H9 (cell line): ENCODE results near the gene ATAD5. TPM values are rescaled to one million over a fixed set of nuclear protein-coding genes. Genes with fewer than 3 reads are reported as not detected.

Experiments used
- DNase-seq: peaks from one replicate; pipeline ENCODE4 v3.0.0-alpha.2; 2017
- H2AFZ ChIP-seq: one replicate; pipeline ENCODE4 v1.6.1; 2013; ENCODE audit warnings: mild to moderate bottlenecking, low read length, control low read depth, moderate library complexity
- H2AK5ac ChIP-seq: 2 replicates; pipeline ENCODE4 v1.6.1; 2013; ENCODE audit warnings: low read length, control low read depth, mixed read lengths; ENCODE audit not compliant: insufficient read length
- H2BK120ac ChIP-seq: one replicate; pipeline ENCODE4 v1.6.1; 2013; ENCODE audit warnings: low read depth, mild to moderate bottlenecking, low read length, control low read depth, inconsistent platforms; ENCODE audit not compliant: poor library complexity, severe bottlenecking
- H2BK12ac ChIP-seq: 2 replicates; pipeline ENCODE4 v1.6.1; 2013; ENCODE audit warnings: low read length, control low read depth, mixed read lengths, low read depth; ENCODE audit not compliant: insufficient read length
- H2BK15ac ChIP-seq: 2 replicates; pipeline ENCODE4 v1.6.1; 2013; ENCODE audit warnings: low read depth, low read length, control low read depth
- H2BK20ac ChIP-seq: one replicate; pipeline ENCODE4 v1.6.1; 2013; ENCODE audit warnings: low read depth, mild to moderate bottlenecking, low read length, control low read depth, inconsistent platforms; ENCODE audit not compliant: poor library complexity, severe bottlenecking
- H2BK5ac ChIP-seq: 2 replicates; pipeline ENCODE4 v1.6.1; 2013; ENCODE audit warnings: low read length, control low read depth, mixed read lengths; ENCODE audit not compliant: insufficient read length
- H3K14ac ChIP-seq: 2 replicates; pipeline ENCODE4 v1.6.1; 2013; ENCODE audit warnings: low read length, control low read depth; ENCODE audit not compliant: insufficient read depth
- H3K18ac ChIP-seq: 2 replicates; pipeline ENCODE4 v1.6.1; 2013; ENCODE audit warnings: low read depth, mild to moderate bottlenecking, mixed read lengths, low read length, control low read depth; ENCODE audit not compliant: insufficient read length
- H3K23ac ChIP-seq: 2 replicates; pipeline ENCODE4 v1.6.1; 2013; ENCODE audit warnings: low read length, control low read depth, mixed read lengths, low read depth; ENCODE audit not compliant: insufficient read length
- H3K23me2 ChIP-seq: 2 replicates; pipeline ENCODE4 v1.6.1; 2013; ENCODE audit warnings: low read depth, mild to moderate bottlenecking, mixed read lengths, low read length, control low read depth; ENCODE audit not compliant: insufficient read length, poor library complexity, severe bottlenecking
- H3K27ac ChIP-seq: 2 replicates; pipeline ENCODE4 v1.5.1; 2013; ENCODE audit warnings: low read length, control low read depth, mixed read lengths, low read depth; ENCODE audit not compliant: insufficient read length
- H3K27me3 ChIP-seq: 2 replicates; pipeline ENCODE4 v1.6.1; 2013; ENCODE audit warnings: low read length, control low read depth, inconsistent platforms; ENCODE audit not compliant: insufficient read depth
- H3K4ac ChIP-seq: 2 replicates; pipeline ENCODE4 v1.6.1; 2013; ENCODE audit warnings: low read depth, mild to moderate bottlenecking, control low read depth, inconsistent platforms, low read length, moderate library complexity
- H3K4me1 ChIP-seq: 2 replicates; pipeline ENCODE4 v1.6.1; 2013; ENCODE audit warnings: low read length, control low read depth, inconsistent platforms; ENCODE audit not compliant: insufficient read depth
- H3K4me2 ChIP-seq: 2 replicates; pipeline ENCODE4 v1.6.1; 2013; ENCODE audit warnings: low read length, control low read depth, mixed read lengths; ENCODE audit not compliant: insufficient read length, insufficient read depth
- H3K56ac ChIP-seq: 2 replicates; pipeline ENCODE4 v1.6.1; 2013; ENCODE audit warnings: low read depth, mild to moderate bottlenecking, mixed read lengths, low read length, control low read depth; ENCODE audit not compliant: insufficient read length
- H3K79me1 ChIP-seq: 2 replicates; pipeline ENCODE4 v1.6.1; 2013; ENCODE audit warnings: low read depth, mild to moderate bottlenecking, moderate library complexity, low read length, control low read depth, inconsistent platforms; ENCODE audit not compliant: insufficient read depth, poor library complexity, severe bottlenecking
- H3K79me2 ChIP-seq: 2 replicates; pipeline ENCODE4 v1.6.1; 2013; ENCODE audit warnings: low read length, control low read depth, inconsistent platforms; ENCODE audit not compliant: insufficient read depth
- H3K9ac ChIP-seq: 2 replicates; pipeline ENCODE4 v1.6.1; 2013; ENCODE audit warnings: low read length, control low read depth, mixed read lengths; ENCODE audit not compliant: insufficient read length; ENCODE audit errors: extremely low read depth
- H3K9me3 ChIP-seq: one replicate; pipeline ENCODE4 v1.6.1; 2013; ENCODE audit warnings: low read depth, low read length, inconsistent platforms; ENCODE audit not compliant: control insufficient read depth
- H3T11ph ChIP-seq: one replicate; pipeline ENCODE4 v1.6.1; 2013; ENCODE audit warnings: mild to moderate bottlenecking, low read length, control low read depth, inconsistent platforms
- H4K20me1 ChIP-seq: one replicate; pipeline ENCODE4 v1.6.1; 2013; ENCODE audit not compliant: control insufficient read depth, insufficient read length, insufficient read depth
- H4K5ac ChIP-seq: 2 replicates; pipeline ENCODE4 v1.6.1; 2013; ENCODE audit warnings: low read depth, mild to moderate bottlenecking, mixed read lengths, low read length, control low read depth; ENCODE audit not compliant: insufficient read length
- H4K8ac ChIP-seq: replicated peaks from 2 replicates; pipeline ENCODE4 v1.6.1; 2013; ENCODE audit warnings: low read length, control low read depth, mixed read lengths, low read depth; ENCODE audit not compliant: insufficient read length
- H4K91ac ChIP-seq: 2 replicates; pipeline ENCODE4 v1.6.1; 2013; ENCODE audit warnings: low read depth, mild to moderate bottlenecking, moderate library complexity, mixed read lengths, low read length, control low read depth; ENCODE audit not compliant: insufficient read length
- H3K27ac Mint-ChIP-seq, 3 experiments: 2 replicates in 2 of 3; 3 replicates in 1 of 3; pipeline ENCODE4 v1.8.0; 2020 to 2021; ENCODE audit warnings: mixed read lengths in 3 of 3, mild to moderate bottlenecking in 1 of 3, moderate library complexity in 1 of 3
- H3K27me3 Mint-ChIP-seq: 2 replicates; pipeline ENCODE4 v1.8.0; 2021; ENCODE audit warnings: low read depth, mild to moderate bottlenecking, moderate library complexity, mixed read lengths
- H3K36me3 Mint-ChIP-seq, 3 experiments: 2 replicates in 2 of 3; 3 replicates in 1 of 3; pipeline ENCODE4 v1.8.0; 2020 to 2021; ENCODE audit warnings: low read depth in 3 of 3, mixed read lengths in 3 of 3; ENCODE audit not compliant: insufficient read depth in 1 of 3
- H3K4me1 Mint-ChIP-seq, 2 experiments: 2 replicates each; pipeline ENCODE4 v1.8.0; 2020; ENCODE audit warnings: mixed read lengths in 2 of 2
- H3K4me3 Mint-ChIP-seq, 2 experiments: 2 replicates in 1 of 2; 3 replicates in 1 of 2; pipeline ENCODE4 v1.8.0; 2020 to 2021; ENCODE audit warnings: mild to moderate bottlenecking in 2 of 2, mixed read lengths in 2 of 2, moderate library complexity in 1 of 2
- H3K9me3 Mint-ChIP-seq, 2 experiments: 2 replicates in 1 of 2; 3 replicates in 1 of 2; pipeline ENCODE4 v1.8.0; 2020; ENCODE audit warnings: mild to moderate bottlenecking in 2 of 2, mixed read lengths in 2 of 2, moderate library complexity in 1 of 2
- WGBS: extraction: QIAGEN DNeasy Blood & Tissue Kit; methylation state at CpG from one replicate; pipeline ENCODE4 v1.1.7; 2013; ENCODE audit warnings: missing lambda C conversion rate, low lambda C conversion rate, mixed read lengths; ENCODE audit not compliant: insufficient read length; ENCODE audit errors: extremely low coverage; 5-methylcytosine and 5-hydroxymethylcytosine counted together
- total RNA-seq: library from RNA; stranded (reverse); gene quantifications from 2 replicates; pipeline ENCODE4 v1.2.1, GENCODE V29; 2021
- TF ChIP-seq, protein P1 (sequence below): fragments of 200-600 bp; sonication (generic); conservative IDR thresholded peaks from 3 replicates; pipeline ENCODE4 v1.8.0; 2021; ENCODE audit warnings: antibody characterized with exemption, mild to moderate bottlenecking

The ATAD5 gene
- total RNA-seq, 1 experiment from 2014 or later, result 27.0 TPM

GRCh38 chr17:30838202-30838807 lies 6.5 kb downstream of the ATAD5 start:
- Histone ChIP-seq H3K23me2 (no peaks in the 10 kb centered on the region), H2BK120ac (no peak overlapping the region), H3K4ac (no peak overlapping the region), H3K9me3 (no peaks in the 10 kb centered on the region), H3K56ac (no peak overlapping the region), H2BK15ac (no peak overlapping the region), H3K9ac (no peak overlapping the region), H3K27ac (no peak overlapping the region), H3K27me3 (no peaks in the 10 kb centered on the region), H3K4me2 (no peak overlapping the region), H2BK12ac (no peak overlapping the region), H4K20me1 (no peaks in the 10 kb centered on the region), H3T11ph (no peak overlapping the region), H3K18ac (no peak overlapping the region), H3K23ac (no peak overlapping the region), H3K4me1 (no peaks in the 10 kb centered on the region), H2AK5ac (no peak overlapping the region), H3K79me2 (no peaks in the 10 kb centered on the region), H4K91ac (no peak overlapping the region), H2AFZ (no peak overlapping the region), H3K14ac (no peak overlapping the region), H2BK20ac (no peak overlapping the region), H2BK5ac (no peak overlapping the region), H3K79me1 (no peaks in the 10 kb centered on the region), H4K8ac (no peak overlapping the region), H4K5ac (no peak overlapping the region)
- H3K27me3 Mint-ChIP-seq, result no peaks in the 10 kb centered on the region
- DNase-seq, result no peak
- H3K36me3 Mint-ChIP-seq, result peaks cover 41 to 72% (median 65%) of the 10 kb centered on the region in 3 experiments; a peak in 6 of 7 replicates
- TF ChIP-seq, protein P1, sequence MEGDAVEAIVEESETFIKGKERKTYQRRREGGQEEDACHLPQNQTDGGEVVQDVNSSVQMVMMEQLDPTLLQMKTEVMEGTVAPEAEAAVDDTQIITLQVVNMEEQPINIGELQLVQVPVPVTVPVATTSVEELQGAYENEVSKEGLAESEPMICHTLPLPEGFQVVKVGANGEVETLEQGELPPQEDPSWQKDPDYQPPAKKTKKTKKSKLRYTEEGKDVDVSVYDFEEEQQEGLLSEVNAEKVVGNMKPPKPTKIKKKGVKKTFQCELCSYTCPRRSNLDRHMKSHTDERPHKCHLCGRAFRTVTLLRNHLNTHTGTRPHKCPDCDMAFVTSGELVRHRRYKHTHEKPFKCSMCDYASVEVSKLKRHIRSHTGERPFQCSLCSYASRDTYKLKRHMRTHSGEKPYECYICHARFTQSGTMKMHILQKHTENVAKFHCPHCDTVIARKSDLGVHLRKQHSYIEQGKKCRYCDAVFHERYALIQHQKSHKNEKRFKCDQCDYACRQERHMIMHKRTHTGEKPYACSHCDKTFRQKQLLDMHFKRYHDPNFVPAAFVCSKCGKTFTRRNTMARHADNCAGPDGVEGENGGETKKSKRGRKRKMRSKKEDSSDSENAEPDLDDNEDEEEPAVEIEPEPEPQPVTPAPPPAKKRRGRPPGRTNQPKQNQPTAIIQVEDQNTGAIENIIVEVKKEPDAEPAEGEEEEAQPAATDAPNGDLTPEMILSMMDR, result no peak
- H3K27ac Mint-ChIP-seq, result no peak overlapping the region
- WGBS, result no CpG with 5 or more reads among the region's 5 CpGs
- H3K4me3 Mint-ChIP-seq, result no peak overlapping the region
- H3K9me3 Mint-ChIP-seq, result no peaks in the 10 kb centered on the region
- peaks cover 0 to under 1% of the 10 kb centered on the region in 2 experiments; a peak in 1 of 4 replicates for H3K4me1 Mint-ChIP-seq
